K562 (cell line): ENCODE data around the gene PHKG1. TPM values are rescaled to one million over a fixed set of nuclear protein-coding genes. Genes with fewer than 3 reads are reported as not detected.

ENCODE experiments used
- CHD1 ChIP-seq: fragments of 200-600 bp; sonication (generic); IDR thresholded peaks from one replicate; pipeline ENCODE4 v1.6.1; 2012; ENCODE audit warnings: mild to moderate bottlenecking, moderate library complexity, low read length, inconsistent platforms
- HDAC3 ChIP-seq: fragments of 450-650 bp; IDR thresholded peaks from 2 replicates; pipeline ENCODE4 v1.6.1; 2018; ENCODE audit warnings: borderline replicate concordance, mild to moderate bottlenecking, moderate library complexity; ENCODE audit not compliant: partially characterized antibody
- HEY1 ChIP-seq: fragments of 250-450 bp; sonication (Bioruptor Pico); IDR thresholded peaks from 2 replicates; pipeline ENCODE4 v1.5.0; 2020; ENCODE audit warnings: mild to moderate bottlenecking, moderate library complexity, borderline replicate concordance
- MAZ ChIP-seq, 2 experiments: fragments of 450-650 bp in 1 of 2; sonication (generic) in 1 of 2; formaldehyde crosslinking; IDR thresholded peaks in 1 of 2; conservative IDR thresholded peaks in 1 of 2; 2 replicates each; pipeline versions ENCODE4 v1.4.0 to v1.5.0; 2020; ENCODE audit warnings: mild to moderate bottlenecking in 1 of 2, missing genetic modification reagents in 1 of 2
- MYC ChIP-seq, 2 experiments: fragments of 250-450 bp in 1 of 2; sonication (Bioruptor Pico) in 1 of 2; IDR thresholded peaks; 2 replicates each; pipeline versions ENCODE4 v1.5.1 to v1.6.1; 2012 to 2021; ENCODE audit warnings: low read depth in 2 of 2, borderline replicate concordance in 1 of 2, improper control_type of control experiment in 1 of 2, low read length in 1 of 2, mild to moderate bottlenecking in 1 of 2, moderate library complexity in 1 of 2
- NBN ChIP-seq: fragments of 450-650 bp; IDR thresholded peaks from 2 replicates; pipeline ENCODE4 v1.6.1; 2016; ENCODE audit warnings: low read depth, mild to moderate bottlenecking
- POLR2H ChIP-seq: IDR thresholded peaks from 2 replicates; pipeline ENCODE4 v1.6.1; 2016; ENCODE audit warnings: missing genetic modification characterization, low read depth, mild to moderate bottlenecking, control low read depth, missing compliant biosample characterization, moderate library complexity
- RBM17 ChIP-seq: fragments of 200-400 bp; formaldehyde crosslinking; IDR thresholded peaks from 2 replicates; pipeline ENCODE4 v1.6.1; 2017; ENCODE audit warnings: low read depth, mild to moderate bottlenecking, low read length, borderline replicate concordance
- RBM22 ChIP-seq: fragments of 200-400 bp; formaldehyde crosslinking; IDR thresholded peaks from 2 replicates; pipeline ENCODE4 v1.6.1; 2018; ENCODE audit warnings: low read length, low read depth; ENCODE audit not compliant: poor library complexity, severe bottlenecking
- SMAD2 ChIP-seq: fragments of 150-350 bp; IDR thresholded peaks from 2 replicates; pipeline ENCODE4 v1.6.1; 2014; ENCODE audit warnings: low read depth, mild to moderate bottlenecking, low read length
- SMARCA4 ChIP-seq: fragments of 450-650 bp; IDR thresholded peaks from 2 replicates; pipeline ENCODE4 v1.6.1; 2016
- SP2 ChIP-seq: IDR thresholded peaks from 2 replicates; pipeline ENCODE4 v1.6.1; 2011; ENCODE audit warnings: mild to moderate bottlenecking, low read depth, low read length, moderate library complexity; ENCODE audit not compliant: poor library complexity, severe bottlenecking; ENCODE audit errors: extremely low read depth
- TOE1 ChIP-seq, 2 experiments: fragments of 450-650 bp in 1 of 2; sonication (generic) in 1 of 2; formaldehyde crosslinking in 1 of 2; IDR thresholded peaks; 2 replicates each; pipeline versions ENCODE4 v1.7.1 to v1.8.0; 2016 to 2022; ENCODE audit warnings: borderline replicate concordance in 2 of 2, mild to moderate bottlenecking in 2 of 2, antibody characterized with exemption in 1 of 2, inconsistent platforms in 1 of 2, low read depth in 1 of 2, missing genetic modification reagents in 1 of 2, moderate library complexity in 1 of 2
- ZBTB17 ChIP-seq: fragments of 450-650 bp; formaldehyde crosslinking; IDR thresholded peaks from 2 replicates; pipeline ENCODE4 v1.4.0; 2020; ENCODE audit warnings: mild to moderate bottlenecking
- ZNF589 ChIP-seq: fragments of 200-800 bp; sonication (Bioruptor generic); IDR thresholded peaks from 2 replicates; pipeline ENCODE4 v1.6.1; 2016; ENCODE audit warnings: low read depth, missing genetic modification characterization, missing compliant biosample characterization
- polyA plus RNA-seq, 8 experiments: library from polyadenylated mRNA; depleted of rRNA in 4 of 8; stranded (reverse) in 5 of 8; unstranded in 3 of 8; fragments of >200 nt; fragmentation: Nextera tagmentation in 2 of 8; fragmentation: Illumina TruSeq in 1 of 8; extraction: Ambion mirVana in 2 of 8; extraction: Trizol in 1 of 8; gene quantifications; 2 replicates each; pipeline versions ENCODE4 v1.2.1 to v1.2.3, GENCODE V29; 2011 to 2014; ENCODE audit warnings: inconsistent platforms in 1 of 8, missing spikeins in 1 of 8
- total RNA-seq, 7 experiments: library from RNA; depleted of rRNA in 6 of 7; stranded (reverse); fragments of >200 nt in 6 of 7; fragmentation: Illumina TruSeq in 2 of 7; extraction: Trizol in 2 of 7; gene quantifications; 2 replicates each; pipeline versions ENCODE4 v1.2.1 to v1.2.3, GENCODE V29; 2011 to 2021; ENCODE audit warnings: low replicate concordance in 1 of 7
- TF ChIP-seq, protein P1 (sequence below), 2 experiments: fragments of 450-650 bp in 1 of 2; sonication (generic) in 1 of 2; formaldehyde crosslinking in 1 of 2; IDR thresholded peaks in 1 of 2; conservative IDR thresholded peaks in 1 of 2; 2 replicates each; pipeline versions ENCODE4 v1.6.1 to v1.8.1; 2016 to 2023; ENCODE audit warnings: mild to moderate bottlenecking in 2 of 2, moderate library complexity in 2 of 2, inconsistent platforms in 1 of 2, missing genetic modification reagents in 1 of 2
- TF ChIP-seq, protein P2 (sequence below): fragments of 450-650 bp; conservative IDR thresholded peaks from 2 replicates; pipeline ENCODE4 v1.6.1; 2016; ENCODE audit warnings: missing genetic modification characterization, low read depth, mild to moderate bottlenecking, missing compliant biosample characterization, moderate library complexity
- TF ChIP-seq, protein P3 (sequence below): fragments of 450-650 bp; IDR thresholded peaks from 2 replicates; pipeline ENCODE4 v1.7.1; 2018; ENCODE audit warnings: mild to moderate bottlenecking, low read depth; ENCODE audit not compliant: partially characterized antibody
- TF ChIP-seq, protein P4 (sequence below): fragments of 250-450 bp; sonication (Bioruptor Pico); IDR thresholded peaks from 2 replicates; pipeline ENCODE4 v1.4.0; 2020; ENCODE audit warnings: mild to moderate bottlenecking, moderate library complexity

PHKG1 gene
- total and polyA plus RNA-seq, 9 of the 15 experiments (the other 6 are each of a cell fraction or from before 2014, with no cell fraction given): 0.10 to 0.83 (median 0.46) TPM

DNA sequence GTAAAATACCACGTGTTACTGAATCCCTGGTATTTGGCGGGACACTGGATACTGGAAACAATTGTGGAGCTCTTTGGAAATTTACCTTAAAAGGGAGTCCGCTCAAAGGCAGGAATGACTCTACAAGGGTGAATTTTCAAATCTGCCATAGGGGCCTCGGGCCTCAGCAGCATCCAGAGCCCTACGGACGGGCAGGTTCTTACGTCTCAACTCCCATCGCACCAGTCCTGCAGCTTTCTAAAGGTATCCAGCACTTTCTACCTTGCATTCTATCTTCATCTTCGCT lies 41.8 kb downstream of the PHKG1 start (continued):
- no peak for TF ChIP-seq MYC (IDR thresholded peaks at IDR 0.05; ENCODE audit: low read depth, low read length)
- 0 out of 2 replicates have a peak, but pooled peaks have one; percentile 73 for TF ChIP-seq MYC (CRISPR knock-in tag; IDR thresholded peaks at IDR 0.05; ENCODE audit: borderline replicate concordance, low read depth)
- peak; percentile 69; the same call in 1 of the 2 replicates for TF ChIP-seq ZBTB17 (CRISPR knock-in tag)
- no peak for TF ChIP-seq HEY1
- peak; percentile 23; the same call in 1 of the 2 replicates for TF ChIP-seq TOE1 (IDR thresholded peaks at IDR 0.05; ENCODE audit: borderline replicate concordance)
- no peak for TF ChIP-seq TOE1 (CRISPR knock-in tag; IDR thresholded peaks at IDR 0.05; ENCODE audit: borderline replicate concordance, low read depth)
- TF ChIP-seq RBM22: peak; percentile 13
- TF ChIP-seq, protein P1, sequence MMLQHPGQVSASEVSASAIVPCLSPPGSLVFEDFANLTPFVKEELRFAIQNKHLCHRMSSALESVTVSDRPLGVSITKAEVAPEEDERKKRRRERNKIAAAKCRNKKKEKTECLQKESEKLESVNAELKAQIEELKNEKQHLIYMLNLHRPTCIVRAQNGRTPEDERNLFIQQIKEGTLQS (IDR thresholded peaks at IDR 0.05): no peak
- TF ChIP-seq, protein P1 (CRISPR knock-in tag; conservative IDR thresholded peaks at IDR 0.05): no peak
- TF ChIP-seq, protein P2, sequence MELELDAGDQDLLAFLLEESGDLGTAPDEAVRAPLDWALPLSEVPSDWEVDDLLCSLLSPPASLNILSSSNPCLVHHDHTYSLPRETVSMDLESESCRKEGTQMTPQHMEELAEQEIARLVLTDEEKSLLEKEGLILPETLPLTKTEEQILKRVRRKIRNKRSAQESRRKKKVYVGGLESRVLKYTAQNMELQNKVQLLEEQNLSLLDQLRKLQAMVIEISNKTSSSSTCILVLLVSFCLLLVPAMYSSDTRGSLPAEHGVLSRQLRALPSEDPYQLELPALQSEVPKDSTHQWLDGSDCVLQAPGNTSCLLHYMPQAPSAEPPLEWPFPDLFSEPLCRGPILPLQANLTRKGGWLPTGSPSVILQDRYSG: 0 out of 2 replicates have a peak, but pooled peaks have one; percentile 39
- TF ChIP-seq SMARCA4: 0 out of 2 replicates have a peak, but pooled peaks have one; percentile 49
- no peak for TF ChIP-seq RBM17
- TF ChIP-seq, protein P3, sequence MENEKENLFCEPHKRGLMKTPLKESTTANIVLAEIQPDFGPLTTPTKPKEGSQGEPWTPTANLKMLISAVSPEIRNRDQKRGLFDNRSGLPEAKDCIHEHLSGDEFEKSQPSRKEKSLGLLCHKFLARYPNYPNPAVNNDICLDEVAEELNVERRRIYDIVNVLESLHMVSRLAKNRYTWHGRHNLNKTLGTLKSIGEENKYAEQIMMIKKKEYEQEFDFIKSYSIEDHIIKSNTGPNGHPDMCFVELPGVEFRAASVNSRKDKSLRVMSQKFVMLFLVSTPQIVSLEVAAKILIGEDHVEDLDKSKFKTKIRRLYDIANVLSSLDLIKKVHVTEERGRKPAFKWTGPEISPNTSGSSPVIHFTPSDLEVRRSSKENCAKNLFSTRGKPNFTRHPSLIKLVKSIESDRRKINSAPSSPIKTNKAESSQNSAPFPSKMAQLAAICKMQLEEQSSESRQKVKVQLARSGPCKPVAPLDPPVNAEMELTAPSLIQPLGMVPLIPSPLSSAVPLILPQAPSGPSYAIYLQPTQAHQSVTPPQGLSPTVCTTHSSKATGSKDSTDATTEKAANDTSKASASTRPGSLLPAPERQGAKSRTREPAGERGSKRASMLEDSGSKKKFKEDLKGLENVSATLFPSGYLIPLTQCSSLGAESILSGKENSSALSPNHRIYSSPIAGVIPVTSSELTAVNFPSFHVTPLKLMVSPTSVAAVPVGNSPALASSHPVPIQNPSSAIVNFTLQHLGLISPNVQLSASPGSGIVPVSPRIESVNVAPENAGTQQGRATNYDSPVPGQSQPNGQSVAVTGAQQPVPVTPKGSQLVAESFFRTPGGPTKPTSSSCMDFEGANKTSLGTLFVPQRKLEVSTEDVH: no peak
- TF ChIP-seq, protein P4, sequence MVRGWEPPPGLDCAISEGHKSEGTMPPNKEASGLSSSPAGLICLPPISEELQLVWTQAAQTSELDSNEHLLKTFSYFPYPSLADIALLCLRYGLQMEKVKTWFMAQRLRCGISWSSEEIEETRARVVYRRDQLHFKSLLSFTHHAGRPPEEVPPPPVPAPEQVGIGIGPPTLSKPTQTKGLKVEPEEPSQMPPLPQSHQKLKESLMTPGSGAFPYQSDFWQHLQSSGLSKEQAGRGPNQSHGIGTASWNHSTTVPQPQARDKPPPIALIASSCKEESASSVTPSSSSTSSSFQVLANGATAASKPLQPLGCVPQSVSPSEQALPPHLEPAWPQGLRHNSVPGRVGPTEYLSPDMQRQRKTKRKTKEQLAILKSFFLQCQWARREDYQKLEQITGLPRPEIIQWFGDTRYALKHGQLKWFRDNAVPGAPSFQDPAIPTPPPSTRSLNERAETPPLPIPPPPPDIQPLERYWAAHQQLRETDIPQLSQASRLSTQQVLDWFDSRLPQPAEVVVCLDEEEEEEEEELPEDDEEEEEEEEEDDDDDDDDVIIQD (CRISPR knock-in tag): no peak
- no peak for TF ChIP-seq MAZ (CRISPR knock-in tag; conservative IDR thresholded peaks at IDR 0.05 in 1 of 2, IDR thresholded peaks at IDR 0.05 in 1 of 2)
- TF ChIP-seq POLR2H (tag): no peak
- TF ChIP-seq SMAD2: no peak
- peak; percentile 58 for TF ChIP-seq CHD1
- no peak for TF ChIP-seq HDAC3
- no peak for TF ChIP-seq SP2
- peak; percentile 29; the same call in 1 of the 2 replicates for TF ChIP-seq ZNF589 (CRISPR knock-in tag)
- peak; percentile 80; the same call in 1 of the 2 replicates for TF ChIP-seq NBN
